Endothelial cell of hepatic sinusoid (primary cell): ENCODE measurements around the gene NTHL1.

Source experiments
- in situ Hi-C: cut with HindIII; loops from 2 replicates; pipeline ENCODE4 v1.10.0; 2017; ENCODE audit warnings: low sequenced_read_pairs

NTHL1 gene

GRCh38 chr16:2043667-2044451 lies 3.8 kb downstream of the NTHL1 start:
- in situ Hi-C loops, result no loop called here

DNA sequence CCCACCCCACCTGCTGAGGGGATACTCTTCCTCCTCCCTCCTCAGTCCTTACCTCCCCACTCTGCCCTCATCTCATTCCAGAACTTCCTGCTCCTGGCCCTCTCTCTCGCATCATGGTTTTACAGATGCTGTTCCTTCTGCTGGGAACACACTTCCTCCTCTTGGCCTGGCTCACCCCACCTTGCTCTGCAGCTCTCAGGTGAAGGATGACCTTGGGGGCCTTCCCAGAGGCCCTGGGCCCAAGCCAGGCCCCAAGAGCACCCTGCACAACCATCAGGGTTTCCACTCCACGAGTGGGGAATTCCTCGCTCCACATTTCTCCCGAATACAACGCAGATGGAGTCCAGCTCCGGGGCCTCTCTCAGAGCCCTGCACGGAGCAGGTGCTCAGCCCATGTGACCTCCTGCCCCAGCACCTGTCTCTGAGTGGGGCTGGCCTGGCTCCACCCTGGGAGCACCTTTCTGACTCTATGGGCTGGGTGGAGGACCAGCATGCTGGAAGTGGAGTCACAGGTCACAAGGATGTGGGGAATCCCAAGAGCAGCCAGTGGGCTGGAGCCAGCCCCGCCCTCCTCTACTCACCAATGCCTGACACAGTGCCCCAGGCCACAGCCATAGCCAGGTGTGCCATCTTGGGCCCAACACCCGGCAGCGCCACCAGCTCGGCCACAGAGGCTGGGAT lies 4.5 kb downstream of the NTHL1 start:
- in situ Hi-C loops, result no loop called here

DNA sequence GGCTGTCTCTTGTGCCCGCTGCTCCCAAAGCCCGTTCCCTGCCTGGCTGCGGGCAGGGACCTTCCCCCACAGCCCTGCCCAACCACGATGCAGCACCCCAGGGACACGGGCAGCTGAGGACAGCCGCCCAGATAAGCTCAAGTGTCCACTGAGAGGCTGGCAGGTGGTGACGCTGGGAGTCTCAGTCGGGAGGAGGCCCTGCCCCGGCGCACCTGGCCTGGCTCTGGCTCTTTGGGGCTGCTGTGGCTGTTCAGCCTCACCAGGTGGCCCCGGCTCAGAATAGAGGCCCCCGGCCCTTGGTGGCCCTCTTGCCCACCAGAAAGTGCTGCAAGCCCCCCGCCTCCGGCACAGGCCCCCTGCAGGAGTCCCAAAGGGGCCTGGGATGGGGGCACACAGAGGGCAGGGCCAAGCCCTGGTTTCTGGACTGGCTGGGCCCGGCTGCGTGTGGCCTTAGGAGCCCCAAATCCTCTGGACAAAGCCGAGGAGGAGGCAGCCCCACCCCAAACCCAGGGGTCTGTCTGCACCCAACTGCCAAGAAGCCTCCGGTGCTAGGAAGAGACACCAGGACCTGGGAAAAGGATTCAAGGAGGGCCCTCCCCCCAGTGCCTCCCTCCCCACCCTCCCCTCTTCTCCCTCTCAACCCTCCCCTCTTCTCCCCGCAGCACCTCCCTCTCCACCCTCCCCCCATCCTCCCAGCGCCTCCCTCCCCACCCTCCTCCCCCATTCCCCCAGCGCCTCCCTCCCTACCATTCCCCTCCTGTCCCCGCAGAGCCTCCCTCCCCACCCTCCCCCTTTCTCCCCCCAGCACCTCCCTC lies 5.3 kb downstream of the NTHL1 start:
- in situ Hi-C loops, result no loop called here

- in situ Hi-C loops, result no loop called here
These were observed 6.7 kb downstream of the NTHL1 start for GRCh38 chr16:2040787-2041522.

GRCh38 chr16:2040041-2040786 lies 7.4 kb downstream of the NTHL1 start:
- in situ Hi-C loops, result no loop called here

DNA sequence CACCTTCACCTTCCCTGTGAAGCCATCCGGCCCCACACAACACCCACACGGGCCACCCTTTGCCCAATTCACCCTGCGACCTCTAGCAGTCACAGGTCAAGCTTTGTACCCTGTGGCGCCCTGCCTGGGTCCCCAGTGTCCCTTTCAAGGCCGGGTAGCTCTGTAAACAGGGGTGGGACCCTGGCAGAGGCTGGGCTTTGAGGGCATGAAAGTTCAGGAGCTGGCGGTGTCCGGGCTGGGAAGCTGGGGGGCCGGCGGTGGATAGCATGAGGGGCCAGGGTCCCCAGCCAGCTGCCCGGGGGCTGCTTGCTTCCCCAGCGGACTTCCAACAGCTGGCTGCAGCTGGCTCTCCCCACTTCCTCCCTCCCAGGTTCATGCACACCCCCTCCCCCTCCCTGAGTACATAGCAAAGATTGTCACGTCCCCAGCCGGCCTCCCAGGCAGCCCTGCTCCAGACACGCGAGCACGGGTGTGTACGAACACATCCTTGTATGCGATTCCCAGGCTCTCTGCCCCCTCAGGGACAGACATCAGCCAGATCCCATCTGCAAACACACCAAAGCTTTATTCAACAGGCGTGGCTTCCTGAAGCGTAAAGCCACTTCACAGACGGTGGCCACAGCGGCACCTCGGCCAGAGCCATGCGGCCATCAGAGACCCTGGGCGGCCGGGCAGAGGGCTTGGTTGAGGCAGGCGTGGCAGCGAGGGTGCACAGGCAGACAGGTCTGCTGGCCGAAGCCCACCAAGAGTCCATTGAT lies 8.2 kb downstream of the NTHL1 start:
- in situ Hi-C loops, result loop anchor here (5.0 to 10.0 kb wide), 4 partner anchors 38 to 465 kb away; partner anchors contain the start of gene RNF151

DNA sequence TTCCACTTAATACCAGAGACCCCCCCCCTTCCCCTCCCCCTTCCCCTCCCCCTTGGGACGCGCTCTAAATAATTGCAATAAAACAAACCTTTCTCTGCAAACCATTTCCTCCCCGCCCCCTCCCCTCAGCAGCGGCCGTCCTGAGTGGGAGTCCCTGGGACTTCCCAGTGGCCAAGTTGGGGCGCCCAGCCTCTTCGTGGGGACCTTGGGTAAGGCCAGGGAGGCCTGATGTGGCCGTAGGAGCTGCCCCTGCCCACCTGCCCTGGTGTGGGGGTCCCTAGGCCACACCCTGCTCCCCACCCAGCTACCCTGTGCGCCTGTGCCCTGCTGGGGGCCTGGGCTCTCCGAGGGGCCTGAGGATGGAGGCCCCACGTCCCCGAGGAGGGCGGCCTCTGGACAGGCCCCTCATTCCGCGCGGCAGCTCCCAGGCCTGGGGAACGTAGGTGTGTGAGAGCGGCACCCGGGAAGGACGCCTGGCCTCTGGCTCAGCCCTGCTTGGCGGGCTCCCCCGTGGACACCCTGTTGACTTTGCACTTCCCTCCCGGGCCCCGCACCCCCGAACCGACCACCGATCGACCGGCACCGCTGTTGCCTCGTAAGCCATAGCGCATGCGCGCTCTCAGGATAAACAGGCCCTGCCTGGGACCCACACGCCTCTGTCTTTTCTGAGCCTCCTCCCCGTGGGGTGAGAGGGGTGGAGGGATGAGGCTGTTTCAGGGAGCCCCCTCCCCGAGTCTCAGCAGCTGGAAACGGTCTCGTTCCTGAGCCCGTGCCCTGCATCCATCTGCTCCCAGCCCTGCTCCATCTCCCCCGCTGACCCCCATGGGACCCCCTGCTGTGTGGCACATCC lies 9.0 kb downstream of the NTHL1 start:
- in situ Hi-C loops, result loop anchor here (5.0 to 10.0 kb wide), 4 partner anchors 39 to 466 kb away; partner anchors contain the start of gene RNF151

DNA sequence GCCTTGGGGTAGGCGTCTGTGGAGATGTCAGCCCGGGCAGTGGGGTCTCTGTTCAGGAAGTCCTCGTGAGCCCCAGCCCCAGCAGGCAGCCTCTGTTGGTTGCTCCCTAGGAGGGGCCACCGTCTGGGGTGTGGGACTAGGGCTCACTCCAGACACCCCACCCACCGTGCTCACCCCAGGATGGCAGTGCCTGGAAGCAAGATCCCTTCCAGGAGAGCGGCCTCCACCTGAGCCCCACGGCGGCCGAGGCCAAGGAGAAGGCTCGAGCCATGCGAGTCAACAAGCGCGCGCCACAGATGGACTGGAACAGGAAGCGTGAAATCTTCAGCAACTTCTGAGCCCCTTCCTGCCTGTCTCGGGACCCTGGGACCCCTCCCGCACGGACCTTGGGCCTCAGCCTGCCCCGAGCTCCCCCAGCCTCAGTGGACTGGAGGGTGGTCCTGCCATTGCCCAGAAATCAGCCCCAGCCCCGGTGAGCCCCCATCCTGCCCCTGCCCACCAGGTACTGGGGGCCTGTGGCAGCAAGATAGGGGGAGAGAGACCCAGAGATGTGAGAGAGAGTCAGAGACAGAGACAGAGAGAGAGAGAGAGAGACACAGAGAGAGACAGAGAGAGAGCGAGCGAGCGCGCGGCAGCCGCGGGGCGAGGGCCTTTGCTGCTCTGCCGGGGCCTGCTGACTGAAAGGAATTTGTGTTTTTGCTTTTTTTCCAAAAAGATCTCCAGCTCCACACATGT lies 9.8 kb downstream of the NTHL1 start:
- in situ Hi-C loops, result loop anchor here (5.0 to 10.0 kb wide), 4 partner anchors 39 to 467 kb away; partner anchors contain the start of gene RNF151

- in situ Hi-C loops, result loop anchor here (5.0 to 10.0 kb wide), 4 partner anchors 40 to 468 kb away; partner anchors contain the start of gene RNF151
These were observed 10.5 kb downstream of the NTHL1 start for GRCh38 chr16:2037115-2037514.

DNA sequence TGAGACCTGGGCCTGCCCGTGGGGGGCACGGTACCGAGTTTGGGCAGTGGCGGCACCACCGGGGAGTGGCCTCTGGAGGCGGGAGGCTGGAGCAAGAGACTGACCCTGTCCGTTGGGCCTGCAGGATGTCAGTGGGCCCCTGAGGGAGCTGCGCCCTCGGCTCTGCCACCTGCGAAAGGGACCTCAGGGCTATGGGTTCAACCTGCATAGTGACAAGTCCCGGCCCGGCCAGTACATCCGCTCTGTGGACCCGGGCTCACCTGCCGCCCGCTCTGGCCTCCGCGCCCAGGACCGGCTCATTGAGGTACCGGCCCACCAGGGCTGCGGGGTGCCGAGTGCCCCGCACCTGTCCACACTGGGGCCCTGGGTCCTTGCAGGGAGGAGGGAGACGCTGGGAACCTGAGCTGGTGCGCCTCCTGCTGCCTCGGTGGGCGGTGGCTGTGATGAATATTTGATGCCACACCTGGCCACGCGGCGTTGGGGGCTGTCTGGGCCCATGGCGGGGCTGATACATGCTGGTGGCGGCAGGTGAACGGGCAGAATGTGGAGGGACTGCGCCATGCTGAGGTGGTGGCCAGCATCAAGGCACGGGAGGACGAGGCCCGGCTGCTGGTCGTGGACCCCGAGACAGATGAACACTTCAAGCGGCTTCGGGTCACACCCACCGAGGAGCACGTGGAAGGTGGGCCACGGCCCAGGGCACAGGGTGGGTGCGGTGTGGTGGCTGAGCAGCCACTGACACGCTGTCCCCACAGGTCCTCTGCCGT lies 11.3 kb downstream of the NTHL1 start:
- in situ Hi-C loops, result loop anchor here (5.0 to 10.0 kb wide), 4 partner anchors 41 to 468 kb away; partner anchors contain the start of gene RNF151

DNA sequence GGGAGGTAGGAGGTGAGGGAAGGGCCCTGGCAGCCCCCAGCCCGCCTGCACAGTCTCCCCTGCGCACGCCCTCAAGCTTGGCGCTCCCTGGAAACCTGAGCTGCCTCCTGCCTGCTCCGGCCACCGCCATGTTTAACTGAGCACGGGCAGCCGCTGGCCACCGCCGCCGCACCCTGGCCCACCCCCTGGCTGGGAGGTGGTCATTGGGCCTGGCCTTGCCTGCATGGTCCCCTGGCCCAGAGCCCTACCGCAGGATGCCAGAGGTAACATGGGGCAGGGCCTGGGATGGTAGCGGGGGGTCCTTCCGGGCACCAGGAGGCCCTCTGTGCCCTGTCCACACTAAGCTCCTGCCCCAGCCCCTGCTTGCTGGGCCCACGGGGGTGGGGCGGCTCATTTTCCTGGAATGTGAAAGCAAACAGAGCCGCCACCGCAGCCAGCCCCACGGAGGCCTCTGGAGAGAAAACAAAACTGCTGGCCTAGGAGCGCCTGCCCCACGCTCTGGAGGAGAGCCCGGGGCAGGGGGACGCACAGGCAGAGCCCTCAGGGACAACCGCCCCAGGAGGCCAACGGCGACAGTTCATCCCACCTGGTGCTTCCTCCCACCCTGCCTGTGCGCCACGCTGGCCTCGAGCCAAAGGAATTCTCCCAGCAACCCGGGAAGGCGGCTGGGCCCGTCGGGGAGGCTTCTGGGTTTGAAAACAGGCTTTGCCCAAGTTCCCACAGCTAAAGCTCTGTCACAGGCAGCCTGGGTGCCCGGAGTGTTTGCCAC lies 12.0 kb downstream of the NTHL1 start:
- in situ Hi-C loops, result loop anchor here (5.0 to 10.0 kb wide), 4 partner anchors 42 to 469 kb away; partner anchors contain the start of gene RNF151

GRCh38 chr16:2034696-2035430 lies 12.8 kb downstream of the NTHL1 start:
- in situ Hi-C loops, result loop anchor here (5.0 to 10.0 kb wide), 4 partner anchors 42 to 470 kb away; partner anchors contain the start of gene RNF151

DNA sequence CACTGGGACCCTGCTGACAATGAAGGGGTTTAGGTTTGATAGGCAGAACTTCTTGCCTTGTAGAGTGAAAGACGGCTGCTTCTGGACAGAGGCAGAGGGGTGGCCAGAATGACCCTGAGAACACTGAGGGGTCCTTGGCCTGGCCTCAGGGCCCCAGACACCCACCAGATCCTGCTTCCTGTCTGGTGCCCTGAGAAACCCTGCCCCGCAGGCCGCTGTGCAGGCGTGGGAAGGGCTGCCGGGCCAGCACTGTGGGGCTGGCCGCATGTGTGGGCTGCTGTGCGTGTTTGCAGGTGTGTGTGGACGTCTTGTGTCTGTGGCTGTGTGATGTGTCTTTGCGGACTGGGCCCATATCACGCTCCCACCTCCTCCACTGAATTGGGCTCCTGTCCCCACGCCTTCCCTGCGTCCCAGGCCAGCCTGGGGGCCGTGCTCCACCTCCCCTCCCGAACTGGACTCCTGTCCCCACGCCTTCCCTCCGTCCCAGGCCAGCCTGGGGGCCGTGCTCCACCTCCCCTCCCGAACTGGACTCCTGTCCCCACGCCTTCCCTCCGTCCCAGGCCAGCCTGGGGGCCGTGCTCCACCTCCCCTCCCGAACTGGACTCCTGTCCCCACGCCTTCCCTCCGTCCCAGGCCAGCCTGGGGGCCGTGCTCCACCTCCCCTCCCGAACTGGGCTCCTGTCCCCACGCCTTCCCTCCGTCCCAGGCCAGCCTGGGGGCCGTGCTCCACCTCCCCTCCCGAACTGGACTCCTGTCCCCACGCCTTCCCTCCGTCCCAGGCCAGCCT lies 13.5 kb downstream of the NTHL1 start:
- in situ Hi-C loops, result loop anchor here (10.0 kb wide), 1 partner anchor 471 kb away; no protein-coding TSS in a partner anchor
